Kidney tubule cell (primary cell): ENCODE data around the gene AMBP.

Experiments used
- DNase-seq: peaks from one replicate; pipeline ENCODE4 v3.0.0-alpha.2; 2018; ENCODE audit warnings: low spot score

Gene AMBP

DNA sequence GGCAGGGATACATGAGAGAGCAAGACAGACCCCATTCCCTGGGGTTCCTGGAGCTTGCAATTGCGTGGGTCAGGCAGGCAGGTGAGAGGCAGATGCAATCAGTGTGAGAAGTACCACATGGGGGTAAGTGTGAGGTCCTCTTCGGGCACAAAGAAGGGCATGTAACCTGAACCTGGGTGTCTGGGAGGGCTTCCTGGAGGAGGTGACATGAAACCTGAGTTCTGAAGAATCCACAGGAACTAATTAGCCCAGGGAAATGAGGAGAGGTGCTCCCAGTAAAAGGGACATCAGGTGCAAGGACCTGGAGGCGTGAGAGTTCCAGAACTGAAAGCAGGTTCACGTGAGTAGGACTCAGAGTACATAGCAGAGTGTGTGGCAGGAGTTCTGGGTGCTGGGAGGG lies 2.5 kb downstream of the AMBP start:
- no peak for DNase-seq

DNA sequence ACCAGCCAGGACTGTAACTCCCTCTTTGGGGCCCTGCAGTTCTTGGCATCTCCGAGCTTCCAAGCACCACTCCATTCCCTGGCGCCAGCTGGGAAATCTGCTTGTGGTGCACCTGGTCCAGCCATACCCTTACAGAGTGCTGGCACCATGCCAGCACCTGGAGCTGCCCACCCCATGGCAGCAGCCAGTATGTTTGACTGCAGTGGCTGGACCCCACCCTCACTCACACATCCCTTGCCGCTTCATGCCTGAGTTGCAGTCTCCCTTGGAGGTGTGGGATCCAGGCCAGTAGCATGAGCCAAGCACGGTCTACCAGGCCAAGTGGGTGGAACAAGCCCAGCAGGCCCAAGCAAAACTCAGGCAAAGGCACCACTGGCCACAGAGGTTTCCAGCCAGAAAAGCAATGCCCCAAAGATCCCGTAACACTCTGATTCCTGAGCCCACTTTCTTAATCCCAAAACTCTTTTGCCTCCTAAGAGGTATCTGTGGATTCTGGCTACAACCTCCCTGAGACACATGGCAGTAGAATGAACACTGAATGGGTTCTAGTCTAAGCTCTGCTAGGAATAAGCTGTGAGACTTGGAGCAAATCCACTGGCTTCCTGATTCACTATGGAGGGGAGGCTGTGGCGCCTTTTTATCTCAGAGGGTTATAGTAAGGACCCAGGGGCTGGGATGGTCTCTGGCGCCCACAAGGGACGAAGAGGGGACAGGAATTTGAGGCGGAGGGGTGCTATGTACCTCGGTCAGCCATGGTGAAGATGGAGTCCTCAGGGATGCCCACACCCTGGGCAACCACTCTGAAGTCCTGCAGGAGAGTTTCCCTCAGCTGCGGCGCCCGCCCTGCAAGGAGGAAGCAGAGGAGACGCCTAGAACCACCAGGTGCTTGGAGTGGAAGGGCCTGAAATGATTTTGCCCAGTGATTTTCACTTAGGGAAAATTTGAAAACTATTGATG lies 5.6 kb downstream of the AMBP start:
- DNase-seq, result no peak

DNA sequence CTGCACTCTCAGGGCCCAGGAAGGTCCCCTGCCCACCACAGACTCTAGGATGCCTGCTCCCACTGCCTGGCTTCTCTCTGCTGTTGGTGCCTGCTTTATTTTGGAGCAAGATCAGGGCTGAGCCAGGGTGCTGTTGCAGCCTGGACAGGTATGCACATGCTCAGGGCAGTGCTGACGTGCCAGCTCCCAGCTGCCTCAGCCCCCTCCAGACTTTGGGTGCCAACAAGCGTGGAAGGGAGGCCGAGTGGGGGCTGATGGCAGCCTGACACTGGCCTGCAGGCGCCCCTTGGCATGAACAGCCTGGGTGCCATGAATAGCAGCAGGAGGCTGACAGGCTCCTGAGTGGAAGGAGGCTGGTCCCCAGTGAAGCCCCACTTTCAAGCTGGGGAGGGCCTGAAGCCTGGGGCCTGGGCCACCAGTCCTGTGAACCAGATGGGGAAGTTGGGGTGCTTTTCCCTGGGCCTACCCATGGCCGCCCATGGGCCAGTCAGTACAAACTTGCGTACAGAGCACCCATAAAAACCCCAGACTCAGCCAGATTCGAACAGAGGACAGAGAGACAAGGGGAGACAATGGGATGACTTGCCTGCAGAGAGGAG lies 6.8 kb downstream of the AMBP start:
- DNase-seq, result no peak

DNA sequence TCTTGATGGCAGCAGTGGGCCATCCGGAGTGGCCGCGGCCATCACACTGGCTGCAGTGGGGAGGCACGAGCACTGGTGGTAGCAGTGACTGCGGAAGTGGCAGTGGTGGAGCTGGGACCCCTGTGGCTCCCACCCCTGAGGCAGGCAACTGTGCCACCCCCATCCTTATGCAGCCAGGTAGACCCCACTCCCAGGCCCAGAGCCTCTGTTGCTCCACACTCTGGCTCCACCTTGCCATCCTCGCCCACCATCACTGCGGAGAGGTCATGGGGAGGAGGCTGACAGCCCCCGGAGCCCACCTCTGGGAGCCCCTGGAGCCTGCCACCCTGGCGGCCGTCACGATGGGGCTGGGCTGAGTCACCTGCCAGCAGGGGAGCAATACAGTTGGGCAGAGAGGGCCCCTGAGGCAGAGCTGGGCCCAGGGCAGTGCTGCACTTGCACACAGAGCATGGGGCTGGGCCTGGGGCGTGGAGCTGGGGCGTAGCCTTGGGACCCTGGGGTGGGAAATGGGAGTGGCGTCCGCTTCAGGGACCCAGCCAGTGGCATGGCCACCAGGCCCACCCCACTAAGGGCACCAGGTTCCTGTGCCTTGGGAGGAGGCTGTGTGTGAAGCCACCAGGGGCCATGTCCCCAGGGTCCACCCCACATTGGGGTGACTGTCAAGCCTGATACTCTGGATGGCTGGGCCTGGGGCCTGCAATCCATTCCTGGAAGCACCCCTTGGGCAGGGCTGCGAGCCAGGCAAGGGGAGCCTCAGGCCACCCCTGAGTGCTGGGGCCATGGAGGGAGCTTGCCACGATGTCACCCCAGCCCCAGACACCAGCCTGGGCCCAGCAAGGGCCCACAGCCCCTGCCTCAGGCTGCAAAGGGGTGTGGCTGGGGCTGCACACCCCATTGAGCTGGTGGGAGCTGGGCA lies 7.7 kb downstream of the AMBP start:
- DNase-seq, result no peak

DNA sequence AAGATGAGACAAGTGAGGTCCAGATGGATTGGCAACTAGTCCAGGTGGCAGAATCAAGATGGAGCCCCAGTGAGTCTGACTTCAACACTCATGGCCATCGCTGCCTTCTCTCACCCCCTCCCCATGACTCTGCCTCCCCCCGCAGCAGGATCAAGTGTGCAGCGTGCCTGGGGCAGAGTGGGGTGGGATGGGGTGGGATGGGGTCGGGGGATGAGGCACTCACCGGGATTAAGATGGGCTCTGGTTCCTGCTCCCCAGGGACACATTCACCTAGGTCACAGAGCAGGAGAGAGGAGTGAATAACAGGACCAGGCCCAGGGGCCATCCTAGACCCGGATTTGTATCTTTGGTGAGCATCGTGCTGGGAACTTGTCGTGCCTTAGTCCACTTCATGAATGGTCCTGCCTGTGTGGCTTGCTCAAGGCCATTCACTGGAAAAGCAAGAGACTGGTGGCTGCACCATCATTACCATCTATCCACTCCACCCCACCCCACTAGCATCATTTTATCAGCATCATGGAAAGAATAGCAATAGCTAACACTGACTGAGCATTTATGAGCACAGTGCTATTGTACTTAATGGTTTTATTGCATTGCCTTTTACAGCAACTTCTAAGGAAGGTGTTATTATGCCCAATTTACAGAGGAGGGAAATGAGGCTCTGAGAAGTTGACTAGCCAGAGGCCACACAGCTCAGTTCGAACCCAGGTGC lies 8.5 kb downstream of the AMBP start:
- DNase-seq, result no peak

DNA sequence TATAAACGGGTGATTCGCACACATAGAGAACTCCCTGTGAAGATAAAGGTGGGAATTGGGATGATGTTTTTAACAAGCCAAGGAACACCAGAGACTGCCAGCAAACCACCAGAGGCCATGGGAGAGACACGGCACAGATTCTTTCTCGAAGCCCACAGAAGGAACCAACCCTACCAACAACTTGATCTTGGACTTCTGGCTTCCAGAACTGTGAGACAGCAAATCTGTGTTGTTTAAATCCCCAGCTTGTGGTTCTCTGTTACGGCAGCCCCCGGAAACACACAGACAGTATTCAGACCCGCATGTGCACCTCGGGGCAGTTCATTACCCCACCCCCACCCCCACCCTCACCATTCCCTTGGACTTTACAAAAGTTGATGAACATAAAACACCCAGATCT lies 12.8 kb downstream of the AMBP start:
- DNase-seq, result no peak

DNA sequence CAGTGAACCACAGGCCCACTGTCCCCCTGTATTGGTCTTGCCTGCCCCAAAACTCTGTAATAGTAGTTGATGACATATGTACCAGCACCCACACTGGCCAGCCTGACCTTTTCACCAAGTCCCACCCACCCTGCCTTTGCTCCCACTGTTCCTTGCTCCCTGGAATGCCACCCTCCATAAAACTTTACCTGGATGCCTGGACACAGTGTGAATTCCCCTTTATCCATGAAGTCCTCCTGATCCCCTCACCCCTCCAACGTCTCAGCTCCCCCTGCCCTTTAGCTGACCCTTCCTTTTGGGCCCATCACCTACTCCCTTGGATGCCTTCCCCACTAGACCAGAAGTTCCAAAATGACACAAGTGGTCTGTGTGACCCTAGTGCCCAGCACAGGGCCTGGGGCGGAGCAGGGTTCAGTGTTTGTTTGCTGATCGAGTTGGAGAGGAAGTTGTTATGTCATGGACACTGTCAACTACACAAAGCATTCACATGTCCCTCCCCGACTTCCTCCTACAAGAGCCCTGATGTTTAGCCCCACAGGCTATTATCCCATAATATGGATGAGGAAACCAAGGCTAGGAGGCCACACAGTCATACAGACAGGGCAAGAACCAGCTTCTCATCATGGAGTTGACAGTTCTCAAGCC lies 16.1 kb downstream of the AMBP start:
- no peak for DNase-seq

DNA sequence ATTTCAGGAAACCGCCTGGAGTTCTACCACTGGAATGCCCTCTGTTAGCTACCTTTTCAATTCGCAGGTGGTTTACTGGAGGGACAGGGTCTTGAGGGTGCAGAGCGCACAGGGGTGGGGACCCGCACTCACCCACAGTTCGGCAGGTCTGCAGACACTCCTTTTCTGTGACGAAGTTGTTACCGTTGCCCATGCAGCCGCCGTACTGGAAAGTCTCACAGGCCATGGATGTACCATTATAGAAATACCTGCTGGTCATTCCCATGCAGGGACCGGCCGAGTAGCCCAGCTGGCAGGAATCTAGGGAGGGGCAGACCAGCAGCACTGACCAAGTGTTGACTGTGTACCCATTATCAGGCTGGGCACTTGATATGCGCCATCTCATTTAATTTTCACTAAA lies 16.8 kb downstream of the AMBP start:
- DNase-seq, result no peak

DNA sequence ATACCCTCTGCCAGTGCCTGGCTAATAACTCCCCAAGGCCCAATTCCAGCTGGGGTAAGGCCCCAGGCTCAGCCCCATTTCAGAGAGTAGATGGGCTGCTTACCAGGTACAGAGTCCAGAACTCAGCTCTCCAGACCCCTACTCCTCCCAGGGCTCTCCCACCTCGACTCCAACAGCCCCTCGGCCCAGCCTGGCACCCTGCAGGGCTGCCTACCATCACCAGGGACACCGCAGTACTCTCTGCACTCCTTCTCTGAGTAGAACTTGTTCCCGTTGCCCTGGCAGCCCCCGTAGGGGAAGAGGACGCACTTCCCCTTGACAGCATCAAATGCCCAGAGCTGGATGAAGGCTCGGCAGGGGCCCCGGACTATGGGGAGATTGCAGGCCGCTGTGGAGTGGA lies 17.4 kb downstream of the AMBP start:
- DNase-seq, result no peak

DNA sequence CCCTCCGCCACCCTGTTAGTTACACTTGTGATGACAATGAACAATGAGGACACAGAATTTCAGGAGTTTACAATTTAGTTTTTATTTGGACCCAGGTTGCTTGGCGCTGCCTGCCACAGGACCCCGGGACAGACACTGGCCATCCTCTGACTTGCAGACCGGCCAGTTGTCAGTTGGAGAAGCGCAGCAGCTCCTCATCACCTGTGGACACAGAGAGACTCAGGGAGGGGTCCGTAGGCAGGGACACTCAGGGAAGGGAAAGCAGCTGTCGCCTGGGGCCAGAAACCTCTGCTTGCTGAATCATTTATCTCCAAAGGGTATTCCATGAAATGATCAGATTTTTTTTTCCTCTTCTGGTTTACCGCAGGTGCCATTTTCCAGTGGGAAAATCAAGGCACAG lies 18.0 kb downstream of the AMBP start:
- DNase-seq, result no peak

DNA sequence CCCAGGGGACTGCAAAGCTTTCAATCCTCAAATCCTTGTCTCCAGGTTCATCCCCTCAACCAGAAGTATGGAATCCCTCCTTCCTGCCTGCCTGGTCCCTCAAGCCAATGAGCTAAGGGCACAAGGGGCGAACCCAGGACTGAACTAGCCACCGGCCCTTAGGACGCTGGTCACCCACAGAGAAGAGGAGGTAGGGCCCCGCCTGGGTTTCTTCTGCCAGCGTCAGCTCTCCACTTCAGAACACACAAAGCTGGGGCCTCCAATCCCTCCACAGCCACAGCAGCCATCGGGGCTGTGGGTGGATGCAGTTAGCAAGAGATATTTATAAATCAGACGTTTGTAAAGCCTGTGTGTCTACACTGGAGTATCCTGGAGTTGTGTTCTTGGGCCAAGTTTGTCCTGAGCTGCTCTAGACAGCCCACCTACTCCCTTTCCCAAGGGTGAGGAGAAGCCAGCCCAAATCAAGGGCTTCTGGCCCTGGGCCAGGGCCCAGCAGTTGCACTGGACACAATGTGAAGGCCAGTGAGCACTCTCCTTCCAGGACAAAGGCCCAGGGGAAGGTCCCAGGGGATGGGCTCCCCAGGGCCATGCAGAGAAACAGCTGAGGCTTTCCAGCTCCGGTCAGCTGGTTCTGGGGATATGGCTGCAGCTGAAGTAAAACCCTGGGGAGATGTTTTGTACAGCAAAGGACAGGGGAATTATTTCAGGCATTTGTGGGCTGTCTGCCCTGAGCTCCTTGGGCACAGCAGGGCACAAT lies 18.9 kb downstream of the AMBP start:
- no peak for DNase-seq

DNA sequence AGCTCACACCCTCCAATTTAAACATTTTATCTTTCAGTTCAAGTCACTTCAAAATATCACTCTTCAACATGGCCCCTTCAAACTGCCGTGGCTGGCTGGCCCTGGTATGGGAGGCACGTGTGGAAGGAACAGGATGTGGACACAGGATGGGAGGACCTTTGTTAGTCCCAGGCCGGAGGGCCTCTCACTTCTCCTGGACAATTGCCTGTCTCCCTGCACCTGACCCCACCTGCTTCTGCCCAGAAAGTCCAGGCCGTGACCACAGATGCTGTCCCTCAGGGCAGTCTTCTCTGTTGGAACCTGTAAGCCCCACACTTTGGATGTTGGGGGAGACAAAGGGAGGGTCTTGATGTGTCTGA lies 19.4 kb downstream of the AMBP start:
- no peak for DNase-seq

DNA sequence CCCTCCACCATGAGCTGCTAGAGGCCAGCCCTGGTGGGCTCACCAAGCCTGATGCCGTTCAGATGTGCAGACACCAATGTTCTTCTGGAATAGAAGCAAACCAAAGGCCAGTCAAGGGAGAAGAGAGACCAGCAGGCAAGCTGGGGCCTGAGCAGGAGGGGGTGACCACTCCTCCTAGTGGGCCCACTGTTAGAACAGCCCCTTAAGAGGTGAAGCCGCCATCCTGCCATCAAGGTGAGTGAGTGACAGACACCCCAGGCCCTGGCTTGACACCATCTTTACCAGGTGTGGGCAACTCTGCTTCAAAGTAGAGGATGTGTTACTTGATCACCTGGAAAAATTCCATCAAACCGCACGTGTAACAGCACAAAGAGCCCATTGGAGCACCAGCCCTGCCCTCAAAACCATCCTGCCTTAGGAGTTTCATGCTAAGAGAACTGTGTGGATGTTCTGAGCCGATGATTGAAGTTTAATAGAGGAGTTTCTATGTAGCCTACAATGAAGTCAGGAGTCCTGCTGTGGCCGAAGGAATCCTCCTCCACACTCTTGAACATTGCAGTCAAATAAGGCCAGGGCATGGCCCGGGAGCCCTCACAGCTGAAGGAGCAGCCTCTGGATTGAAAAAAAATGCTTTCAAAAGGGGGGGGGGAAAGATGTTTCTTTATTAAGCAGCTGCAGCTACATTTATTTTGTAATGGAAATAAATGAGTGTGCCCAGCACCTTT lies 20.8 kb downstream of the AMBP start:
- no peak for DNase-seq

DNA sequence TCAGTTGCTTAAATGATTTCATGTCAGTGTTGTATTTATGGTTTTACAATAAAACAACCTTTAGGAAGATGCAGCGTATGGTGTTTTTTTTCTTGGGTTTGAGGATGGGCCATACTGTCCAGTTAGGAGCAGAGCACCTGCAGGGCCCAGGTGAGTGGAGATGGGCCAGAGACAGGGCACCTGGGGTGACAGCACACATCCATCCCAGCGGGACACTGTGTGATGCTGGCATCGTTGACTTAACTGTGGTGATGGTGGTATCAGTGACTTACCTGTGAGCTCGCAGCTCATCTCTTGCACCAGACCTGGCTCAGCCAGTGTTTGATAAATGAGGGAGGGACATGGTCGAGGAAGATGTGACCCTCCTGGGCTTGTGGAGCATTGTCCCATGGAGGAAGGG lies 21.6 kb downstream of the AMBP start:
- DNase-seq, result no peak

DNA sequence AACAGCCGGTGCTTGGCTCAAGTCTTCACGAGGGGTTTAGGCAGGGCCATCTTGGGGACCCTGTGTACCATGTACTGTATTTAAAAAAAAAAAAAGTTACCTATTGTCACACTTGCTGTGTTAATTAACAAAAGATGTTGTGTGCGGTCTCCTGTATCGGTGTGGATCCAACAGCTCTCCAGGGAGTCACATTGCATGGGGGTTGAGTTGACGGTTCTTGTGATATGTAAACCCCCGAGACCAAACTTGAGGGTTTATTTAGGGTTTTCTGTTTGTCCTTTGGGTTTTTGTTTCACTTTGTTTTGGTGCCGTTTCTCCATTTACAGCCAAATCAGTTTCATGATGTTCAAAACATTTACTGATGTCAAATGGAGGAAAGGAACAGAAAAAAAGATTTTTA lies 22.2 kb downstream of the AMBP start:
- DNase-seq, result no peak

DNA sequence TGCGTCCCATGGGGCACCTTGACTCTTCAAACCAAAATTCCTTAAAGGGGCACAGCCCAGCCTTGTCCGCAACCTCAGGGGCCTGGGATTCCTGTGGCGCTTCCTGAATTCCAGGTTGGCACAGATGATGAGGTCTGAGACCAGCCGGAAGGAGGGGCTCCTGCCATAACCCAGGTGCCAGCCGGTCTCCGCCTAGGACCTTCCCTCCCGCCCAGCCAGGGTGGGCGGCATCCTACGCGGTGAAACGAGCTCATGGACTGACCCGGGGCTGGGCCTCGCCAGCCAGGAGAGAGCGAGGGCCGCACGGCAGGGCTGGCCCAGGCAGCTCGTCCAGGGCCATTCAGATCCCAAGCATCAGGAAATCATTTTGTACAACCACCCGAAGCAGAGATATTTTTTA lies 23.0 kb downstream of the AMBP start:
- no peak for DNase-seq

DNA sequence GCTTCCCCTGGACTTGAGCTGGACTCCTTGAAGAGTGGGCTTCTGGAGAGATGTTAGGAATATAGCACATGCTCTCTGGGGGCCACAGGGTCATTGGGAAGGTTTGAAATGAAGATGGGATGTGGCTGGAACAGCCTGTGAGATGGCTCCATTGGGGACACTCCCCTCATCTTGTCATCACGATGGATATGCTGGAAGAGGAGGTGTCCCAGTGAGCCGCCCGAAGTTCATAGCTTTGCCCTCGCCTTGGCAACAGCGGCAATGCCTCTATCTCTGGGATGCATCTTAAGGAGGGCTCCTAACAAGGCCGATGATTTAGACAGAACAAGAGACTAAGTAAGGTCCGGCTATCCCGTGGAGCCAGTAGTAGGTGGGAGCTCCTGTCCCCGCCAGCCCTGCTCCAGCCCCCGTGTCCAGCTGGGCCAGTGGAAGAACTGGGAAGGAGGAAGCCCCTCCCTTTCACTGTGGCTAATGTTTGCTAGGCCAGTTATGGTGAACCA lies 23.9 kb downstream of the AMBP start:
- no peak for DNase-seq

DNA sequence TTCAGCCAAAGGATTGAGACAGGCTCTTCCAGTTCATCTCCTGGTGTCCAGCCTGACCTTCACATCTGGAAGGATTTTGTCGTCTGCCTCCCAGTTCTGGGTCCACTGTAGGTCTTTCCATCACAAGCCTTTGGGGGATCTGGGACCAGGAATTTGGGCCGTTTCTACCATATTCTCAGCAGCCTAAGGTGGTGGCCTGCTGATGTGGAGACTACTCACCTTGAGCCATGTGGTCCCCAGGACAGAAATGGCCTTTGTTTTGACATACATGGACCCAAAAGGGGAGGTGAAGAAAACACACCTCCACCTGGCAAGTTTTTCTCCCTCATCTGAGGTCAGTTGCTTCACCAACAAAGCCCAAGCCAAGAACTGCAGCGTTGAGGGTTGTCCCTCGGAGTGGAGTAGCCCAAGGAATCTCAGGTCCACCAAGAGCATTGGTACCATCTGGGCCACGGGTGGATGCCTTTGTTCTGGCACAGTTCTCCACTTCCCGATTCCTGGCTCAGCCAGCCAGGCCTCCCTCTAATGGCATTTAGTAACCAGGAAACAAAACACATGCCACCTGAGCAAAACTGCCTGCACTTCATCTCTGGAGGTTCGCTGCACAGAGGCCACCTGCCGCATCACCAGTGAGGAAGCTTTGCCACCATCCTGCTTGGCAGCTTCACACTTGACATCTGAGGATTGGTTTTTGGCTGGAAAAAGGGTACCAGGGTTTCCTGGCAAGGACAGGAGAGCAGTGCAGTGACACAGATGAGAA lies 24.7 kb downstream of the AMBP start:
- peak; percentile 52 for DNase-seq

DNA sequence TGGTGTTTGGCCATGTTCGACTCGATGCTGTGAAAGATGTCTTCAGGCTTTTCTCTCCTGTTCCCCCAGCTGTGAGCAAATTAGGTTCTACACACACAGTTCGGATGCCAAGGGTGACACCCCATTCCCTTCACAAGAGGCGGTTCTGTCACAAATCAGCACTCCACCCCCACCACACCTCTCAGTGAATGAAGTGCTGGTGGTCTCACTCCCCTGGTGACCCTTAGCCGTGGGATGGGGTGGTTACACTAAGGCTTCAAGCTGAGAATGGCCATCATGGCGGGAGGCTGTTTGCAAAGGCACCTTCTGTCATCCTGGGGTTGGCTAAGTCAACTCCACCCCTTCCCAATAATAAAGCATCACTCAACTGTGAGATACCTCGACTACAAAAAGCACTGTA lies 26.4 kb downstream of the AMBP start:
- DNase-seq, result no peak
